H1 (cell line): Measurements from ENCODE around the gene DCHS1. TPM values are rescaled to one million over a fixed set of nuclear protein-coding genes. Genes with fewer than 3 reads are reported as not detected.

ENCODE experiments used
- ASH2L ChIP-seq: fragments of 200-600, 300-600 bp; sonication (generic); IDR thresholded peaks from one replicate; pipeline ENCODE4 v1.7.1; 2017; ENCODE audit warnings: low read length
- BCL11A ChIP-seq, 2 experiments: IDR thresholded peaks; one replicate each; pipeline ENCODE4 v1.6.1; 2011; ENCODE audit warnings: low read depth in 2 of 2, low read length in 2 of 2, mild to moderate bottlenecking in 2 of 2
- BRCA1 ChIP-seq: IDR thresholded peaks from 2 replicates; pipeline ENCODE4 v1.6.1; 2012; ENCODE audit warnings: low read depth, low read length, improper control_type of control experiment
- CBX5 ChIP-seq: fragments of 300-800, 300-1000 bp; sonication (generic); IDR thresholded peaks from 2 replicates; pipeline ENCODE4 v1.7.1; 2016; ENCODE audit warnings: antibody characterized with exemption, low read length, low read depth
- CBX8 ChIP-seq: fragments of 300-800, 300-1000 bp; sonication (generic); IDR thresholded peaks from 2 replicates; pipeline ENCODE4 v1.7.1; 2016; ENCODE audit warnings: low read depth, low read length, borderline replicate concordance
- CHD1 ChIP-seq: IDR thresholded peaks from 2 replicates; pipeline ENCODE4 v1.6.1; 2012; ENCODE audit warnings: low read depth, low read length, improper control_type of control experiment
- GABPA ChIP-seq: IDR thresholded peaks from 2 replicates; pipeline ENCODE4 v1.6.1; 2011; ENCODE audit warnings: mild to moderate bottlenecking, low read length, moderate library complexity, borderline replicate concordance; ENCODE audit not compliant: insufficient read depth
- JUN ChIP-seq: IDR thresholded peaks from 2 replicates; pipeline ENCODE4 v1.6.1; 2011; ENCODE audit warnings: low read depth, mild to moderate bottlenecking, improper control_type of control experiment, low read length
- KDM4A ChIP-seq: IDR thresholded peaks from one replicate; pipeline ENCODE4 v1.7.1; 2012; ENCODE audit warnings: low read depth, mild to moderate bottlenecking, moderate library complexity, low read length, inconsistent platforms; ENCODE audit not compliant: severe bottlenecking
- KDM5A ChIP-seq: fragments of 200-600 bp; IDR thresholded peaks from 2 replicates; pipeline ENCODE4 v1.7.1; 2012; ENCODE audit warnings: mild to moderate bottlenecking, low read length, inconsistent platforms, mixed read lengths
- POLR2A ChIP-seq, 2 experiments: IDR thresholded peaks; 1 replicate in 1 of 2; 2 replicates in 1 of 2; pipeline ENCODE4 v1.6.1; 2011; ENCODE audit warnings: low read depth in 2 of 2, low read length in 2 of 2, mild to moderate bottlenecking in 2 of 2; ENCODE audit errors: control extremely low read depth in 1 of 2
- RBBP5 ChIP-seq: IDR thresholded peaks from 2 replicates; pipeline ENCODE4 v1.7.1; 2012; ENCODE audit warnings: low read depth, mild to moderate bottlenecking, inconsistent platforms, low read length, moderate library complexity, borderline replicate concordance
- RFX5 ChIP-seq: IDR thresholded peaks from 2 replicates; pipeline ENCODE4 v1.6.1; 2011; ENCODE audit warnings: low read depth, low read length, improper control_type of control experiment, borderline replicate concordance
- RNF2 ChIP-seq: fragments of 200-900, 300-1000 bp; sonication (generic); IDR thresholded peaks from 2 replicates; pipeline ENCODE4 v1.7.1; 2016; ENCODE audit warnings: borderline replicate concordance, low read depth, mild to moderate bottlenecking, antibody characterized with exemption, low read length; ENCODE audit not compliant: poor library complexity, severe bottlenecking; ENCODE audit errors: missing control alignments
- SP1 ChIP-seq: IDR thresholded peaks from 2 replicates; pipeline ENCODE4 v1.6.1; 2011; ENCODE audit warnings: low read depth, low read length
- SP4 ChIP-seq: IDR thresholded peaks from 2 replicates; pipeline ENCODE4 v1.6.1; 2012; ENCODE audit warnings: low read length, inconsistent platforms
- SUZ12 ChIP-seq: fragments of 200-600 bp; sonication (generic); IDR thresholded peaks from 2 replicates; pipeline ENCODE4 v1.6.1; 2012; ENCODE audit warnings: mild to moderate bottlenecking, inconsistent platforms, low read length, moderate library complexity, mixed read lengths
- TAF1 ChIP-seq: IDR thresholded peaks from 2 replicates; pipeline ENCODE4 v1.6.1; 2011; ENCODE audit warnings: mild to moderate bottlenecking, low read depth, low read length
- YY1 ChIP-seq: IDR thresholded peaks from 2 replicates; pipeline ENCODE4 v1.6.1; 2011; ENCODE audit warnings: low read depth, mild to moderate bottlenecking, low read length
- polyA plus RNA-seq, 7 experiments: library from polyadenylated mRNA; depleted of rRNA in 3 of 7; stranded (reverse) in 5 of 7; unstranded in 2 of 7; fragments of >200 nt in 5 of 7; fragments of 200-250 nt in 2 of 7; gene quantifications; 1 replicate in 5 of 7; 2 replicates in 1 of 7; 4 replicates in 1 of 7; pipeline versions ENCODE4 v1.2.1 to v1.2.3, GENCODE V29; 2011 to 2013; ENCODE audit warnings: missing spikeins in 2 of 7, mixed read lengths in 2 of 7
- total RNA-seq: library from RNA; stranded (reverse); fragmentation: NEBNext Ultra II Directional; extraction: Animal tissue kit (Norgen Biotek cat#: 25700); gene quantifications from 2 replicates; pipeline ENCODE4 v1.2.1, GENCODE V29; 2021
- TF ChIP-seq, protein P1 (sequence below): IDR thresholded peaks from 2 replicates; pipeline ENCODE4 v1.6.1; 2012; ENCODE audit warnings: low read length, inconsistent platforms

The DCHS1 gene
- total and polyA plus RNA-seq, 2 of the 8 experiments (the other 6 are each of a cell fraction or from before 2014, with no cell fraction given) = 8.2 to 10.5 TPM

GRCh38 chr11:6619004-6619745 lies 36.4 kb downstream of the DCHS1 start, which contains the start of gene TPP1 (continued):
- peak; percentile 71 for TF ChIP-seq TAF1
- TF ChIP-seq, protein P1, sequence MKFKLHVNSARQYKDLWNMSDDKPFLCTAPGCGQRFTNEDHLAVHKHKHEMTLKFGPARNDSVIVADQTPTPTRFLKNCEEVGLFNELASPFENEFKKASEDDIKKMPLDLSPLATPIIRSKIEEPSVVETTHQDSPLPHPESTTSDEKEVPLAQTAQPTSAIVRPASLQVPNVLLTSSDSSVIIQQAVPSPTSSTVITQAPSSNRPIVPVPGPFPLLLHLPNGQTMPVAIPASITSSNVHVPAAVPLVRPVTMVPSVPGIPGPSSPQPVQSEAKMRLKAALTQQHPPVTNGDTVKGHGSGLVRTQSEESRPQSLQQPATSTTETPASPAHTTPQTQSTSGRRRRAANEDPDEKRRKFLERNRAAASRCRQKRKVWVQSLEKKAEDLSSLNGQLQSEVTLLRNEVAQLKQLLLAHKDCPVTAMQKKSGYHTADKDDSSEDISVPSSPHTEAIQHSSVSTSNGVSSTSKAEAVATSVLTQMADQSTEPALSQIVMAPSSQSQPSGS = peak; percentile 31; the same call in 1 of the 2 replicates
- TF ChIP-seq GABPA = no peak
- TF ChIP-seq SUZ12 = no peak
- TF ChIP-seq KDM5A = no peak; the same call in 1 of the 2 replicates
- peak; percentile 98 for TF ChIP-seq SP4
- no peak for TF ChIP-seq BCL11A (IDR thresholded peaks at IDR 0.05; ENCODE audit: low read depth in 2 of 2, low read length in 2 of 2)
- no peak for TF ChIP-seq JUN
- no peak for TF ChIP-seq RNF2
- TF ChIP-seq KDM4A = peak; percentile 67
- peak; percentile 72 to 93 for TF ChIP-seq POLR2A (IDR thresholded peaks at IDR 0.05; ENCODE audit: control extremely low read depth in 1 of 2, low read depth in 2 of 2, low read length in 2 of 2)
- TF ChIP-seq RBBP5 = no peak
- no peak for TF ChIP-seq ASH2L
- peak; percentile 75 for TF ChIP-seq SP1
- TF ChIP-seq RFX5 = peak; percentile 100
- no peak for TF ChIP-seq CBX8
- TF ChIP-seq CHD1 = no peak
- TF ChIP-seq YY1 = no peak
- TF ChIP-seq CBX5 = no peak
- TF ChIP-seq BRCA1 = no peak
